ENCODE results near the gene SEMA3F. TPM values are rescaled to one million over a fixed set of nuclear protein-coding genes. Genes with fewer than 3 reads are reported as not detected.

SEMA3F gene
- total RNA-seq (99.1 and 143 TPM in 2 replicates), polyA plus RNA-seq (64.8 and 65.8 TPM in 2 replicates), polyA minus RNA-seq (84.2 and 86.5 TPM in 2 replicates), Bru-seq, nascent RNA (percentile 53 among the genes with signal in this experiment), BruChase-seq, experiment 1, labeled RNA remaining after a 6-hour chase (percentile 78 among the genes with signal in this experiment), BruChase-seq, experiment 2, labeled RNA remaining after a 2-hour chase (percentile 76 among the genes with signal in this experiment)
- 52.6 and 61.9 TPM in 2 replicates for polyA plus RNA-seq (2011; cell fraction: cytosol; rRNA removed)
- 74.4 and 75.9 TPM in 2 replicates for polyA plus RNA-seq (2011; cell fraction: nucleus; rRNA removed)
- 91.4 and 101 TPM in 2 replicates for polyA plus RNA-seq (2012)
- 32.9 TPM for polyA minus RNA-seq (2011; cell fraction: cytosol; rRNA and poly(A)+ RNA removed)
- 35.4 and 43.0 TPM in 2 replicates for polyA minus RNA-seq (2011; cell fraction: nucleus; rRNA and poly(A)+ RNA removed)
- long read RNA-seq, transcript SEMA3F-201 (19 exons, 3,802 nt): major isoform, 21 of 109 reads
- long read RNA-seq, partial matches to known transcripts: 50 of 109 reads
- long read RNA-seq, other reads (novel, unspliced or antisense): 38 of 109 reads

DNA sequence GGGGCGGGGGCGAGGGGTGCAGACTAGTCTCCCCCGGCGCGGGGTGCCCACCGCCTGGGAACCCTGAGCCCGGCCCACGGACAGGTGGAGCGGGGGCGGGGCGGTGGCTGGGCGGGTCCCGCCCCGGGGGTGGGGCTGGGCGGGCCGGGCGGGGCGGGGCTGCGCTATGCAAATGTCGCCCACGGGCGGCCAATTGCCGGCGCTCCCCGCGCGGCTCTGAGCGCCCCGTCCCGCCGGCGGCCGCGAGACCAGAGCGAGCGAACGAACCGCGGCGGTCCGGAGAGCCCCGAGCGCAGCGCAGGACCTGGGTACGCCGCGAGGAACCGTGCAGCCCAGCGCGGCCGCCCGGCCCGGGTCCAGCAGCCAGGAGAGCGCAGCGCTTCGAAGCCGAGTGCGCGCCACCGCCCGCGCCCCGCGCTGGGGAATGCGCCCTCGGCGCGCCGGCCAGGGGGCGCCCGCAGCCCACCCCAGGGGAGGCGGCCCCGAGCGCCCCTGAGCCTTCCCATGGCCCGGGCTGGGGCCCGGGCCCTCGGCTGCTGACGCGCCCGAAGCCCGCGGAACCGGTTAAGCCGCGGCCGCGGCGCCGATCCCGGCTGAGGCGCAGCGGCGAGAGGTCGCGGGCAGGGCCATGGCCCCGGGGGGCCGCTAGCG, at the start of gene SEMA3F:
SEMA3F (plus strand) TSS at position 485 of the 651 bp plus-strand sequence. CDS start 4,299 bp downstream, outside the sequence.
- dilution Hi-C loops (cut with MboI; ENCODE audit: extremely low pct_ligation_motif_present, low sequenced_read_pairs): no loop called here
- peak within 1 kb of the TSS; percentile 39 for H3K9ac ChIP-seq (replicated peaks; ENCODE audit: extremely low read depth, insufficient read depth, low read length)

More for the DNA sequence above, at the start of gene SEMA3F:
- no peaks in the 10 kb centered on the region for H3K27me3 ChIP-seq (ENCODE audit: control insufficient read depth in 2 of 2, insufficient read depth in 2 of 2, low read length in 2 of 2)
- H3K9me1 ChIP-seq (replicated peaks; ENCODE audit: control insufficient read depth, extremely low read depth, insufficient read depth, low read length): no peaks in the 10 kb centered on the region
- no peaks in the 10 kb centered on the region for H4K20me1 ChIP-seq (replicated peaks; ENCODE audit: control insufficient read depth, extremely low read depth, insufficient read depth, low read length)
- peak within 1 kb of the TSS; percentile 40 for H3K27ac ChIP-seq (ENCODE audit: insufficient read depth, low read depth, low read length)
- no peak for TF ChIP-seq MYC (IDR thresholded peaks at IDR 0.05; ENCODE audit: low read depth, low read length)
- peak; percentile 86 for TF ChIP-seq POLR2A (IDR thresholded peaks at IDR 0.05; ENCODE audit: low read depth, low read length)
- TF ChIP-seq POLR2AphosphoS5 (IDR thresholded peaks at IDR 0.05; ENCODE audit: insufficient read depth, low read depth, low read length): peak; percentile 81
- TF ChIP-seq EZH2 (IDR thresholded peaks at IDR 0.05; ENCODE audit: borderline replicate concordance, low read depth, low read length, severe bottlenecking): no peak
- TF ChIP-seq, protein P1, sequence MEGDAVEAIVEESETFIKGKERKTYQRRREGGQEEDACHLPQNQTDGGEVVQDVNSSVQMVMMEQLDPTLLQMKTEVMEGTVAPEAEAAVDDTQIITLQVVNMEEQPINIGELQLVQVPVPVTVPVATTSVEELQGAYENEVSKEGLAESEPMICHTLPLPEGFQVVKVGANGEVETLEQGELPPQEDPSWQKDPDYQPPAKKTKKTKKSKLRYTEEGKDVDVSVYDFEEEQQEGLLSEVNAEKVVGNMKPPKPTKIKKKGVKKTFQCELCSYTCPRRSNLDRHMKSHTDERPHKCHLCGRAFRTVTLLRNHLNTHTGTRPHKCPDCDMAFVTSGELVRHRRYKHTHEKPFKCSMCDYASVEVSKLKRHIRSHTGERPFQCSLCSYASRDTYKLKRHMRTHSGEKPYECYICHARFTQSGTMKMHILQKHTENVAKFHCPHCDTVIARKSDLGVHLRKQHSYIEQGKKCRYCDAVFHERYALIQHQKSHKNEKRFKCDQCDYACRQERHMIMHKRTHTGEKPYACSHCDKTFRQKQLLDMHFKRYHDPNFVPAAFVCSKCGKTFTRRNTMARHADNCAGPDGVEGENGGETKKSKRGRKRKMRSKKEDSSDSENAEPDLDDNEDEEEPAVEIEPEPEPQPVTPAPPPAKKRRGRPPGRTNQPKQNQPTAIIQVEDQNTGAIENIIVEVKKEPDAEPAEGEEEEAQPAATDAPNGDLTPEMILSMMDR (IDR thresholded peaks at IDR 0.05; ENCODE audit: extremely low read depth in 1 of 2, insufficient read depth in 1 of 2, low read depth in 1 of 2, low read length in 2 of 2): peak; percentile 19 to 26
- TF ChIP-seq JUN (IDR thresholded peaks at IDR 0.05; ENCODE audit: borderline replicate concordance, insufficient read depth, insufficient read length, low read depth): no peak
- no peak for TF ChIP-seq GATA2 (IDR thresholded peaks at IDR 0.05; ENCODE audit: insufficient read depth, insufficient read length, low read depth, low read length)
- TF ChIP-seq, protein P2, sequence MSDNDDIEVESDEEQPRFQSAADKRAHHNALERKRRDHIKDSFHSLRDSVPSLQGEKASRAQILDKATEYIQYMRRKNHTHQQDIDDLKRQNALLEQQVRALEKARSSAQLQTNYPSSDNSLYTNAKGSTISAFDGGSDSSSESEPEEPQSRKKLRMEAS (IDR thresholded peaks at IDR 0.05; ENCODE audit: insufficient read depth, insufficient read length): no peak
- TF ChIP-seq FOS (IDR thresholded peaks at IDR 0.05; ENCODE audit: borderline replicate concordance, insufficient read depth, low read length): no peak
- intact Hi-C loops (cut with micrococcal nuclease): loop anchor here (1.0 to 5.0 kb wide), 4 partner anchors 17 to 82 kb away; partner anchors contain the start of gene GNAI2
- CTCF ChIA-PET: interaction anchor here (1.0 to 3.8 kb wide), 12 partner anchors 10 to 72 kb away, joined by 4 to 40 read pairs (median 8); partner anchors contain the start of gene GNAT1
- DNase-seq (ENCODE audit: low read depth, low spot score) (peak; percentile 72), FAIRE-seq (peak; percentile 40)
- POLR2A ChIA-PET: interaction anchor here (1.7 kb wide), 1 partner anchor 10 kb away, joined by 10 read pairs; no protein-coding TSS in a partner anchor
- BruUV-seq (replicated peaks): no TSS peak
- H3K4me1 ChIP-seq (ENCODE audit: control insufficient read depth, extremely low read depth, insufficient read depth, low read length): peaks cover 50% of the 10 kb centered on the region
- H3K4me2 ChIP-seq (ENCODE audit: insufficient read depth, low read length): peak within 1 kb of the TSS; percentile 78
- peaks cover 41% of the 10 kb centered on the region for H3K79me2 ChIP-seq (ENCODE audit: control insufficient read depth, insufficient read depth, low read length)
- H2AFZ ChIP-seq (ENCODE audit: low read depth, low read length): peak within 1 kb of the TSS; percentile 53
- peak within 1 kb of the TSS; percentile 29 to 77 (median 77) for H3K4me3 ChIP-seq (replicated peaks in 1 of 3; ENCODE audit: insufficient read depth in 1 of 3, low read depth in 1 of 3, low read length in 3 of 3)
- H3K9me3 ChIP-seq (replicated peaks; ENCODE audit: control insufficient read depth, insufficient read depth, low read length): no peaks in the 10 kb centered on the region
- H3K36me3 ChIP-seq (ENCODE audit: control insufficient read depth in 2 of 2, extremely low read depth in 1 of 2, insufficient read depth in 2 of 2, low read length in 2 of 2): no peaks in the 10 kb centered on the region

All from endothelial cell of umbilical vein (primary cell).